Stimulated activated CD4-positive, alpha-beta T cell treated with anti-CD3 and anti-CD28 coated beads, Interleukin-2, amount 100 ng/mL, for 4 hours (primary cell): Measurements from ENCODE around the gene ACTN4.
A peak's percentile ranks its signal among the peaks of the same experiment; 100 is the strongest.

Source experiments
- DNase-seq: peaks from one replicate; pipeline ENCODE4 v3.0.0-alpha.2; 2020; ENCODE audit warnings: low read depth

The ACTN4 gene

DNA sequence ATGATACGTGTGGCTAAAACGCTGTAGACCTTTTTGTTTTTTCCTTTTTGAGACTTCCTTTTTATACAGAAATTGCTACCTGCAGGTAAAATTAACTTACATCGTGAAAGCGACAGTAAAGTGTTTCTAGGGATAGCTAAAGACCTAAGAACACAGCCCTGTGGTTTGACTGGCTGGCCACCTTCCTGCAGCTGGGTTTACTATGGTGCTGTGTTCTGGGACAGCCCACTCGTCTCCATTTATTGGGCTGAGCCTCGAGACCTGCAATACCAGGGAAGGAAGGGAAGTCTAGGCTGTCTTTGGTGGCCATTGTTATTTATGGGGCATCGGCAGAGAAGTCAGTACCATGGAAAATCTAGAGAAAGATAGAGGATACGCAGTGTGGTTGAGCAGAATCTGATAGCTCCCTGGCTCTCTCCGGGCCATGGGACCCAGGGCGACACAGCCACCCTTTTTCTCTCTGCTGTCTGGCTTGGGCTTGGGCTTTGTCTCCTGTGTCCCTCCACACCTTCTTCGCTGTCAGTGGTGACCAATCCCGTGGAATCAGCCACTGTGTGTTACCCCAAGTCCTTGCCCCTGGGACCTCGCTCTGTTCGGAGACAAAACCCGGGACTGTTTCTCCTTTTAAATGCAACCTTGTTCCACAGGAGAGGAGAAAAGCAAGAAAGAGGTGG is 30.9 kb downstream of the ACTN4 start:
- no peak for DNase-seq

GRCh38 chr19:38678891-38679494 is 31.5 kb downstream of the ACTN4 start:
- no peak for DNase-seq

DNA sequence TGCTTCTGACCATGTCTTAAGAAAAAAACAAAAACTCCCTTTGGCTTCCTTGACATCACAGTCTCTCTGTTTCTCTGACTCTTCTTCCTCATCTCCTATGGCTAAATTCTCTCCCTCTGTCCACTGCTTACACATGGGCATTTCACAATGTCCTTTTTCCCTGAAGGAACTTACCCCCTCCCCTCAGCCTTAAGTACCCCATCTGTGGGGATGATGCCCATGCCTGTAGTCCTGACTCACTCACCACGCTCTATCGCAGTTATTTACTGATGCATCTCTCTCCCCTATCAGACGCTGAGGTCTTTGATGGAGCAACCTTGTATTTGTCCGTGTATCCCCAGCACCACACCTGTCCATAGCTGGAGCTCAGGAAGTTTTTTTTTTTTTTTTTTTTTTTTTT is 32.4 kb downstream of the ACTN4 start:
- DNase-seq, result no peak

DNA sequence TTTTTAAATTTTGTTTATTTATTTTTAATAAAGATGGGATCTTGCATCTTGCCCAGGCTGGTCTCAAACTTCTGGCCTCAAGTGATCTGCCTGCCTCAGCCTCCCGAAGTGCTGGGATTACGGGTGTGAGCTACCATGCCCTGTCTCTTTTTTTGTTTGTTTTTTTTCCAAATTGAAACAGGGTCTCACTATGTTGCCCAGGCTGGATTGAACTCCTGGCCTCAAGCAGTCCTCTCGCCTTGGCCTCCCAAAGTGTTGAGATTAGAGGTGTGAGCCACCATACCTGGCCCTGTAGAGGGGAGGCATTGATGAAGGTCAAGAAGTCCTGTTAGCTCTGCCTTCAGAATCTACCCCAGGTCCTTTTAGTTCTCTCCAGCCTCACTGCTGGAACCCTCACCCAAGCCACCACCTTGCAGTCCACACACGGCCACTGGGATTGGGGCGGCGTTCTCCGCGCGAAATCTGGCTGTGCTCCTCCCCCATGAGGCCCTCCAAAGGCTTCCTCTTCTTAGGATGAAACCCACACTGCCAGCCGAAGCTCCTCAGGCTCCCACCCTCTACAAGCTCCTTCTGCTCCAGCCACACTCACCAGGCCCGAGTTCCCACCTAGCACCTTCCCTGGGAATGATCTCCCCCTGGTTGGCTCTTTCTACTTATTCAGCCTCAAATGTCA is 34.9 kb downstream of the ACTN4 start:
- no peak for DNase-seq

- DNase-seq, result no peak
These were observed 35.5 kb downstream of the ACTN4 start for GRCh38 chr19:38682872-38683392.

DNA sequence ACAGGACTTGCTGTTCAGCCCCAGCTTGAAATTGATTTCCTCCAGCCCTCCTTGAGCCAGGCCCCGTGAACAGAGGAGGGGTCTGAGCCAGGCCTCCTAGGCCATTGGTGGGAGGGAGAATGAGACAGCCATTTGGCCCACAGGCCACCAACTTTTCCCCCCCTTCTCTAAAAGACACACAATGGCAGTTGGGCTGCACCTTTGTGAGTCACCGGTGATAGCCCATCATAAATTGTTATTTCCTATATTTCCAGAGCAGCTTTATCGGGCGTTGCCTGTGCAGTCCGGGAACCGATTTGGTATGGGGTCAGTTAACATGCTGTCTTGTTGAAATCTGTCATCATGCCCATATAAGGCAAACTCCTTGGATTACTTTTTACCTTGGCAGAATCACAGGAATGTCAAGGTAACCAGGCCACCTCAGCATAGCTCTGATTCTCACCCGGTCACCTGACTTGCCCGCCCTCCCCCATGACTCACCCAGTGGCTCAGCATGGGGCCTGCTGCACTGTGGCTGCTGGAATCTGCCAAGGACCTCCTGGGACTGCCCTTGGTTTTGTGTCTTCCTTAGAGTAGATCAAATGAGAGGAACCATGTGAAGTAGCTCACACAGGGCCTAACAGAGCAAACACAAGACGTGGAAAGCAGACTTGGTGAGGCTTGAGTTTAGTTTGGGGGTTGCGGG is 36.1 kb downstream of the ACTN4 start:
- DNase-seq, result peak; percentile 20

DNA sequence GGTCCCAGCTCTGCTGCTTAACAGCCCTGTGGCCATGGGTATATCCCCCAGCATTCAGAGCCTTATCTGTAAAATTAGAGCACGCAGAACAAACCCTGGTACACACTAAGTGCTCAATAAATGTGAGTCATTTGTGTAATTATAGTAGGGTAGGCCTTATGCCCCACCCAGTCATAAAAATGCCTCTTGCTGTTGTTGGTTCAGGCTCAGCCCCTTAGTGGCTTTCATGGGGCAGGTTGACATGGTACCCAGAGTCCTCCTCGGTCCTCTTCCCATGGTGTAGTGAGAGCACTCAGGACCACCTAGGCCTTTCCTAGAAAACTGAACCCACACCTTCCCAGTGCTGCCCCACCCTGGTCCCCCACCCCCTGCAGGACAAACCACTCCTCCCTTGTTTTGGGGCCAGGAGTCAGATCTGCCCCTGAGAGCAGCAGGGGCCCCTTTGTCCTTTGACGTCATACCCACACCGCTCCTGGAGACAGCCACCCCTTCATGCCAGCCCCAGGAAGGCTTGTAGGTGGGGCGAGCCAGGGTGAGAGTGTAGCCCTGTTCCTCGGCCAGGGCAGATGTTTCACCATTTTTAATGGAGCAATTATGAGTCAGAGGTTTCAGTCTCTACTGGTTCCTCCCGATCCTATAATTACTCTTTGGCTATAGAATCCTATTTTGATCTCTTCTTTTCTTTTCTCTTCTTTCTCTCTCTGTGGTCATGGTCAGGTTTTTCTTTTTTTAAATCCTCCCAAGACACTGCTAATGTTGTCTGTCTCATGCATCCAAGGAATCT is 36.8 kb downstream of the ACTN4 start:
- DNase-seq, result no peak

GRCh38 chr19:38684862-38685665 is 37.6 kb downstream of the ACTN4 start:
- DNase-seq, result no peak

- DNase-seq, result no peak
These were observed 38.4 kb downstream of the ACTN4 start for GRCh38 chr19:38685666-38686529.

DNA sequence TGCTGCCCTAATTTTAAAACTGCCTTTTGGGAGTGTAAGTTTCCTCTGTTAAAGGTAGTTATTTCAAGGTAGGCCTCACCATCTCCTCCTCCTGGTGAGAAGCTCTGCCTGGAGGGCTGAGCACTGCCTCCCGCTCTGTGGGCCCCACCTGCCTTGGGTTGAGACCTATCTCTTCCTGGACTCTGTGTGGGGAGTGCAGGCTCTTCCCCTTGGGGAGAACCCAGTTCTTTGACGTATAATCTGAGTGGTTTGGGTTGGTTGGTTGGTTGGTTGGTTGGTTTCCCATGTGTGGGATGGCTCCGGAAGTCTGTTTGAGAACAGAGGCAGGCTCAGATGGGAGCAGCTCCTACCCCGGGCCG is 39.1 kb downstream of the ACTN4 start:
- peak; percentile 13 for DNase-seq

- no peak for DNase-seq
These were observed 40.5 kb downstream of the ACTN4 start for GRCh38 chr19:38687837-38688378.

DNA sequence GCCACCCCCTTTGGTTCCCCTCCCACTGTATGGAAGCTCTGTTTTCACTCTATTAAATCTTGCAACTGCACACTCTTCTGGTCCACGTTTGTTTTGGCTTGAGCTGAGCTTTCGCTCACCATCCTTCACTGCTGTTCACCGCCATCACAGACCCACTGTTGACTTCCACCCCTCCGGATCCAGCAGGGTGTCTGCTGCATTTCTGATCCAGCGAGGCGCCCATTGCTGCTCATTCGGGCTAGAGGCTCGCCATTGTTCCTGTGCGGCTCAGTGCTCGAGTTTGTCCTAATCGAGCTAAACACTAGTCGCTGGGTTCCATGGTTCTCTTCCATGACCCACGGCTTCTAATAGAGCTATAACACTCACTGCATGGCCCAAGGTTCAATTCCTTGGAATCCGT is 42.7 kb downstream of the ACTN4 start:
- DNase-seq, result no peak

GRCh38 chr19:38690832-38691231 is 43.4 kb downstream of the ACTN4 start:
- DNase-seq, result no peak

- DNase-seq, result no peak
These were observed 44.5 kb downstream of the ACTN4 start for GRCh38 chr19:38691938-38692457.

DNA sequence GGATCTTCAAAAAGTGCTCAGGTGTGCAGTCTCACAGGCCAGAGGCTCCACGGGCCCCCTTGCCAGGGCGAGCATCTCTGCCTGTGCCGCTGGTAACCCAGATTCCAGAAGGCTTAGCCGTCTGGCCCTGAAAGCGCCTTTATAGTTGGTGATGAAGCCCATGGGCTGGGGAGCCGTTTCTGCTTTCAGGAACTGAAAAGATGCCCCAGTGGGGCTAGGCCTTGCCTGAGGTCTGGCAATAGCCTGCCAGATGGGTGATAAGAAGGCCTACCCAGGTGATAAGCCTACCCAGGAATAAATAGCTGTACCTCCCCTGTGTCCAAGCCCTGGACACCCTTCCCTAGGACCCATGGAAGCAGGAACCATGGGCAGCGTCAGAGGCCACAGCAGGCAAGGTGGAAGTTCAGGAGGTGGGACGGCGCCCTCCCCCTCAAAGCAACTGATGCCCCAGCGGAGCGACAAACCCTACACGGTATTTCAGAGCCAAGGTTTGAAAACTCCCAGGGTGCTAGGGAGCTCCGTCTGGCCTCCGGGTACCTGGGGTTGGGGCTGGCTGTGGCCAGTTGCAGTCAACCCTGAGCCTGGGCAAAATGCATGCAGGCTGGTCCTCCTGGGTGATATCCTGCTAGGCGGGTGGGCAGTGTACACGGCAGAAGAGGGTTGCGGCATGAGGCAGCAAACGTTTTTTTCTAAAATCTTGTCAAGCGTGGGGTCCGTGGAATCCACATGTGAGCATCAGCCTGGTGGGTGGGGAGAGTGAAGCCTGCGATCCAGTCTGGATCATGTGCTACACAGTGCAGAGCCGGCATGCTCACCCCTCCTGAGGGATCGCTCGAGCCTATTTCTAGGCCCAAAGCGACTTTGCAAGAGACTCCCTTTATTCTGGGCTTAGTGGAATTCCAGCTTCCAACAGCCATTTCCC is 45.3 kb downstream of the ACTN4 start:
- DNase-seq, result no peak

DNA sequence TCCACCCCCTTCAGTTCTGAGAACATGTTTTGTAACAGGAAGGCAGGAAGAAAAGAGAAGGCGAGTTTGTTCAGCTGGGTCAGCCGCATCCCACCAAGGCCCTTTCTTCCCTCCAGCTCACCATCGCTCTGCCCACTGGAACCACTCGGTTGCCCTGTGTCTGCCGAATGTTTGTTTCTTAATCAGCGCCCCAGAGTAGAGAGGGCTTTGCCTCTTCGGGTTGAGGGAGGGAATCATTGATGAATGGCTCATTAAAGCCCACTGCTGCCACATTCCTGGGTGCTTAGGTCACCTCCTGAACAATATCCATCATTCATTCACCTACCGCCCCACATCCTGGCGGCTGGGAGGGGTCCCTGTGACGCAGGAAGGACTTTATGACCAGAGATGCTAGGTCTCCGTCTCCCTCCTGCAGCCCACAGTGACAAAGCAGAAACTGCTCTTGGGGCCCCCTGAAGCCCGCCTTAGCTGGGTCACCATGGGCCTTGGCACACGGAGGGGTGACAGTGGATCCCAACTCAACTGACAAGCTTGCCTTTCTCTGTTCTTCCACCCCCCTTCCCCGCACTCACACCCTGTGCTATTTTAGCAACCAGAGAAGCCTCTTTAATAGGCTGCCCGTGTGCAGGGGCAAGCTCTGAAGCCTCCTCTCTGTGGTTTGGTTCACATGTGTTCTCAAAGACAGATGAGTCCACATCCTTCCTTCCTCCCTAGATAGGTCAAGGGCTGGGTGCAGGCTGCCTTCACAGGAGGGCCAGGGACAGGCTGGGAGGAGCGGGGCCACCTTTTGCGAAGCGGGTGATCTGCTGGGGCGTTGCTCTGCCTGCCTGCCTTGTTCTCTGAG is 46.2 kb downstream of the ACTN4 start:
- no peak for DNase-seq

GRCh38 chr19:38695317-38695683 is 47.9 kb downstream of the ACTN4 start:
- DNase-seq, result no peak
